GM12864 (cell line): ENCODE data around the gene GPR141.

Source experiments
- DNase-seq: peaks from one replicate; pipeline ENCODE4 v3.0.0-alpha.2; 2011; ENCODE audit warnings: low read depth
- H3K4me3 ChIP-seq: 2 replicates; pipeline ENCODE4 v1.5.1; 2011; ENCODE audit warnings: mild to moderate bottlenecking, low read depth, low read length, control low read depth
- CTCF ChIP-seq: IDR thresholded peaks from 2 replicates; pipeline ENCODE4 v1.5.1; 2011; ENCODE audit warnings: low read depth, mild to moderate bottlenecking, moderate library complexity, low read length, control low read depth, inconsistent platforms; ENCODE audit errors: missing control alignments

GPR141 gene

GRCh38 chr7:37740398-37740797 lies 56.8 kb downstream of the GPR141 start:
- no peak overlapping the region for H3K4me3 ChIP-seq
- no peak for TF ChIP-seq CTCF
- DNase-seq: no peak

- no peak for TF ChIP-seq CTCF
- no peak for DNase-seq
- no peak overlapping the region for H3K4me3 ChIP-seq
Observed at GRCh38 chr7:37741776-37742175, 58.2 kb downstream of the GPR141 start.

- H3K4me3 ChIP-seq: no peak overlapping the region
- TF ChIP-seq CTCF: no peak
- DNase-seq: no peak
Observed at GRCh38 chr7:37751096-37751495, 67.5 kb downstream of the GPR141 start.

GRCh38 chr7:37753398-37754050 lies 70.0 kb downstream of the GPR141 start:
- no peak overlapping the region for H3K4me3 ChIP-seq
- no peak for DNase-seq
- TF ChIP-seq CTCF: no peak

- no peak for TF ChIP-seq CTCF
- no peak overlapping the region for H3K4me3 ChIP-seq
- no peak for DNase-seq
Observed at GRCh38 chr7:37756797-37757551, 73.4 kb downstream of the GPR141 start.

GRCh38 chr7:37757563-37757962 lies 74.0 kb downstream of the GPR141 start:
- DNase-seq: no peak
- H3K4me3 ChIP-seq: no peak overlapping the region

More at GRCh38 chr7:37757563-37757962, 74.0 kb downstream of the GPR141 start:
- no peak for TF ChIP-seq CTCF
